AG08396 (cell line): Measurements from ENCODE around the gene FAM13B.
A peak's percentile ranks its signal among the peaks of the same experiment; 100 is the strongest.

Source experiments
- DNase-seq: peaks from one replicate; pipeline ENCODE4 v3.0.0; 2012; ENCODE audit warnings: low spot score, mixed read lengths

Gene FAM13B

GRCh38 chr5:137894586-137894985, 138.3 kb downstream of the FAM13B start:
- no peak for DNase-seq

GRCh38 chr5:137891849-137892248, 141.0 kb downstream of the FAM13B start:
- DNase-seq = no peak

- DNase-seq = no peak
Measured at GRCh38 chr5:137890845-137891244, 142.0 kb downstream of the FAM13B start.

GRCh38 chr5:137888863-137889759, 143.8 kb downstream of the FAM13B start, which contains the start of gene PKD2L2:
TSS of gene PKD2L2 (plus strand) at chr5:137889457. CDS start at chr5:137889492, 35 bp downstream.
- DNase-seq = peak; percentile 13

- no peak for DNase-seq
Measured at GRCh38 chr5:137888466-137888862, 144.4 kb downstream of the FAM13B start.
